Measurements from ENCODE around the gene KCNJ3. TPM values are rescaled to one million over a fixed set of nuclear protein-coding genes. Genes with fewer than 3 reads are reported as not detected.

KCNJ3 gene, protein sequence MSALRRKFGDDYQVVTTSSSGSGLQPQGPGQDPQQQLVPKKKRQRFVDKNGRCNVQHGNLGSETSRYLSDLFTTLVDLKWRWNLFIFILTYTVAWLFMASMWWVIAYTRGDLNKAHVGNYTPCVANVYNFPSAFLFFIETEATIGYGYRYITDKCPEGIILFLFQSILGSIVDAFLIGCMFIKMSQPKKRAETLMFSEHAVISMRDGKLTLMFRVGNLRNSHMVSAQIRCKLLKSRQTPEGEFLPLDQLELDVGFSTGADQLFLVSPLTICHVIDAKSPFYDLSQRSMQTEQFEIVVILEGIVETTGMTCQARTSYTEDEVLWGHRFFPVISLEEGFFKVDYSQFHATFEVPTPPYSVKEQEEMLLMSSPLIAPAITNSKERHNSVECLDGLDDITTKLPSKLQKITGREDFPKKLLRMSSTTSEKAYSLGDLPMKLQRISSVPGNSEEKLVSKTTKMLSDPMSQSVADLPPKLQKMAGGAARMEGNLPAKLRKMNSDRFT
- 2.0 TPM for total RNA-seq
- long read RNA-seq, full-length matches to known transcripts = 1 of 1 reads
- long read RNA-seq, partial matches to known transcripts = 0 of 1 reads
- long read RNA-seq, other reads (novel, unspliced or antisense) = 0 of 1 reads

DNA sequence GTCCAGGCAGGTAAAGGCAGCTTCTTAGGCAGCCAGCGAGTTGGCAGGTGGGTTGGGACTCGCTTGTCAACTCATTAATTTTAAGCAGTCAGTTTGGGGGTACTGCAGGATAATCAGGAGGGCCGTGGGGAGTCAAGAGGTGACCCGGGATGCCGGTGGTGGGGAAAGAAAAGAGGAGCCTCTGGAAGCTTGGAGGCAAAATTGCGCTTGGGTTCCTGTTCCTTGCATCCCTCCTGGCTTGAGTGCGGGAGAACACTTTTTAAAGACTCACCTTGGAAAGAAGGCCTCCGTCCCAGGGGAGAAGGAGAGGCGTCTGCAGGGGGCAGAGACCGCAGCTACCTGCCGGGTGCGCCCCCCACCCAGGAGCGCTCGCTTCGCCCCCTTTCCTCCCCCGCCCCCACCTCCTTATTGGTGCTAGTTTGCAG lies at the start of gene KCNJ3:
TSS of gene KCNJ3 (plus strand) at position 400 of the 425 bp plus-strand sequence. CDS start 81 bp downstream, outside the sequence.
- DNase-seq = no peak
- no peak for ATAC-seq (ENCODE audit: poor library complexity)
- intact Hi-C loops (cut with DNase I) = no loop called here

DNA sequence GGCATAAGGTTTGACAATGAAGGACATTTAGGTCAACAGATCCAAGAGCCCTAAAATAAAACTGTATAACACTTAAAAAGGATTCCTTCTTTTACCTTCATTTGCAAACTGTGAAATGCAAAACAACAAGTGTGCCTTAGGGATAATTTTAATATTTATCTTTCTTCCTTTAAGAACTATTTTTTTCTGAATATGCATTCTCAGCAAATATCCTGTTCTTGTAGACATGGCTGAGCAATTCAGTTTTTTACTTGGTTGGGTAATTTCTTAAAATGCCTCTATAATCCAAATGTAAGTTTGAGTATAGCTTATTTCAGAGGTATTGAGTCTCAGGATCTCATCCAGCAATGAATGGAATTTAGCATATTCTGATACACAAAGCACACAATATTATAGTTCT lies 43.0 kb upstream of the KCNJ3 start:
- intact Hi-C loops (cut with DNase I) = no loop called here
- DNase-seq (no peak), ATAC-seq (ENCODE audit: poor library complexity) (no peak)

DNA sequence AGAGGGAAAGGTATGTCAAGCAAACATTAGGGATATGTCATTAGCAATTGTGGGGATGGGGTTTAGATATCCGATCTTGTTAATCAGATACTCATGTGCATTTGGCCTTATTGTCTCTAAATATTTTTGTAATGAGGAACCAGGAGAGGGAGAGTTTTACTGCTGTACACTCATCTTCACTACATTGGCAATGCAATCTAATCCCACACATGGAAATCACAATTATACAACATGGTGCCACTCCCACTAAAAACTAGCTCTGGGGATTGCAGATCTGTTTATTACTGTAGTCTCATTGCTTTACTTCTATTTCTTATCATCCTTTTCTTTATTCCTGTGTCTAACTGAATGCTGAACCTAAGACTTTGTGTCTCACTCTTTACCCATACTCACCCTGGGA lies 39.6 kb upstream of the KCNJ3 start:
- intact Hi-C loops (cut with DNase I) = no loop called here
- DNase-seq = no peak
- no peak for ATAC-seq (ENCODE audit: poor library complexity)

DNA sequence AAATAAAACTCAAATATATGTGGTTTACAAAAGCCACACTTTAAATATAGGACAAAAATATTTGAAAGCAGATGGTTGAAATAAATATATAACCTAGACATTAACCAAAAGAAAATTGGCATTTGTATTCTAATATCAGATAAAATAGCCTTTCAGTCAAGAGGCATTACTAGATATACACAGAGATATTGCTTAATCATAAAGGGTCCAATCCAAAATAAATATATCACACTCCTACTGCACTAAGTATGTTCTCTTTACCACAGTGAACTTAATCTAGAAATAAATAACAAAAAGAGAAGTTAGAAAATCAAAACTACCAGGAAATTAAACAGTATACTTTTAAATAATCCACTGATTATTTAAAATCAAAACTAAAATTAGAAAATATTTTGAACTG lies 34.2 kb upstream of the KCNJ3 start:
- no peak for DNase-seq
- intact Hi-C loops (cut with DNase I) = no loop called here
- ATAC-seq (ENCODE audit: poor library complexity) = no peak

DNA sequence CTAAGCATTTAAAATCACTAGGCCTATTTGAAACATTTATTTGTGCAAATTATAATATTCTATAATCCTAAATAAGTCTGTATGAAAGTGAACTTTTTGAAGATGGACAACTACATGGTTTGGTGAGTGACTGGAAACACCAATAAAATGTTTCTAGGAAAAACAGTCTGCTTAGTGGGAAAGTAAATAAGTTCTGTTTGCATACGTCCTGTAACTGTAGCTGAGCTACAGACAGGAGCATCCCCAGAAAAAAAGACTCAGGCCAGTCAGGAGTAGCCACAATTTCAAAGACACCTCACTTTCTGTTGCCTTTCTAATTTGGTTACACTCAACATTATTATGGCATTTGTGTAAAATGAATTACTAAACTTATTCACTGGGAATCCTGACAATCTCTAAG lies 28.4 kb upstream of the KCNJ3 start:
- intact Hi-C loops (cut with DNase I) = no loop called here
- DNase-seq = no peak
- ATAC-seq (ENCODE audit: poor library complexity) = no peak

DNA sequence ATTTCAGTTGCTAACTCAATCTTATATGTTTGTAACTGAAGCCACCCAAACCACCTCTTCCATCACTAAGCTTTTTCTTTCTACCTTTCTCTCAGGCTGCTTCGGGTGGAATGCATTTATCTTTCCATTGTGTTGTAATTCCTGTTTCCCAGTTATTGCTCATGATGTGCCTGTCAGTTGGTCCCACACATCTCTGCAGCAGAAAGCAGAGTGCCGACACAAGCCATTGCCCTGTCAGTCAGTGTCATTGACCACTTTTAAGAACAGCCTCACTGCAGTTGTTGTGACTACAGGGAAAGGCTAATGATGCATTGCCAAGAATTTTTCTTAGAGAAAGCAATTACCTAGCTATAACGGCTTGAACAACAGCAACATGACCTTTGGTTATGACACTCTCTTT lies 24.8 kb upstream of the KCNJ3 start:
- ATAC-seq (ENCODE audit: poor library complexity) = no peak
- intact Hi-C loops (cut with DNase I) = no loop called here
- DNase-seq = no peak

DNA sequence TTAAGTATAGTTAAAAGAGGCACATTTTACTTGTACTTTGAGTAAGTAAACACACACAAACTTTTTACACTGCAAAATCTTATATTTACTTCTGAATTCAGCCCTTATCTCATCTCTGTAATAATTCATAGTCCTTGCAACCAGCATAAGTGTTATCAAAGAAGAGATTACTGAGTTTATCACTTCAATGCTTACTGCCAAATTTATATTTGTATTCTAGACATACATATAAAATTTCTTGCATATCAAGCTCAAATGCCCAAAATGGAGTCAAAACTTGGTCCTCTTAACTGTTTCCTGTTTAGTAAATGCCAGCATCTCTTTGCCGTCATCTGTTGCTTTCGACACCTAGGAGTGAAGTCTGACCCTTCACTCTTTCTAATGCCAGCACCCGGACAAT lies 21.1 kb upstream of the KCNJ3 start:
- no peak for ATAC-seq (ENCODE audit: poor library complexity)
- intact Hi-C loops (cut with DNase I) = no loop called here
- DNase-seq = no peak

DNA sequence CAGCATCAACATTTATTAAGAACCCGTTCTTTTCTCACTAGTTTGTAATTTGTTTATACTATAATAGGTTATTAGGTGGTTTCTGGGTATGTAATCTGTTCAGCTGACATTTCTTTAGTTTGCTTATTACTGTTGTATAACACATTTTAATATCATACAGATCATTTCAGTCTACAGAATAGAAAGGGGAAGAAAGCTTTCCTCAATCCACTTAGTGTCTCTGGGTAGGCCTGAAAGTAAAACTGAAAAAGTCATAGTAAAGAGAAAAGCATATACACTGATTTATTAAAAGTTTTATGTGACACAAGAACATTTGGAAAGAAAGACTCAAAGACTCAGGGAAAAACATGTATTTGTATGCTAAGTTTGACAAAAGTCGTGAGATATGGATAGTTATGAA lies 16.8 kb upstream of the KCNJ3 start:
- no peak for DNase-seq
- intact Hi-C loops (cut with DNase I) = no loop called here
- ATAC-seq (ENCODE audit: poor library complexity) = no peak

DNA sequence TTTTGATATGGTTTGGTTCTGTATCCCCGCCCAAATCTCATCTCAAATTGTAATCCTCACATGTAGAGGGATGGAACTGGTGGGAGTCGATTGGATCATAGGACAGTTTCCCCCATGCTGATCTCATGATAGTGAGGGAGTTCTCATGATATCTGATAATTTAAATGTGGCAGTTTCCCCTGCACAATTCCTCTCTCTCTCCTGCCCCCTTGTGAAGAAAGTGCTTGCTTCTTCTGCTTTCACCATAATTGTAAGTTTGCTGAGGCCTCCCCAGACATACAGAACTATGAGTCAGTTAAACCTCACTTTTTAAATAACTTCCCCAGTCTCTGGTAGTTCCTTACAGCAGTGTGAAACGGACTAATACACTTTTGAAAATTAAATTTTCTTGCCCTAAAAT lies 12.3 kb upstream of the KCNJ3 start:
- no peak for DNase-seq
- intact Hi-C loops (cut with DNase I) = no loop called here
- no peak for ATAC-seq (ENCODE audit: poor library complexity)

DNA sequence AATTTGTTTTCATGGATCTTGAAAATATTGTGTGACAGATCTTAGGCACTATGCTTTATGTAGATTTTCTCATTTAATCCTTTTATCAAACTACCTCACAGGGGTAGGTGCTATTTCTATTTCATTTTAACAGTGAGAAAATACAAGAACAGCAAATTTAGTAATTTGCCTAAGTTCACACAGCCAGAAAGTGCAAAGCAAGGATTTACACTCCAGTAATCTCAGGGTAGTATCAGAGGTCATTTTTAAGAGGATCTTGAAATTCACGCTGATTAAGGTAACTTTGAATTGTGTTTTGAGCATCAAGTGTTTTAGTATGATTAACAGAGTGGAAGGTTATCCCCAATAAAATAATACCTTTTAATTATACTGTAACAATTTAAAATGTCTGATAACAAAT lies 10.1 kb upstream of the KCNJ3 start:
- ATAC-seq (ENCODE audit: poor library complexity) (no peak), DNase-seq (no peak)
- intact Hi-C loops (cut with DNase I) = no loop called here

DNA sequence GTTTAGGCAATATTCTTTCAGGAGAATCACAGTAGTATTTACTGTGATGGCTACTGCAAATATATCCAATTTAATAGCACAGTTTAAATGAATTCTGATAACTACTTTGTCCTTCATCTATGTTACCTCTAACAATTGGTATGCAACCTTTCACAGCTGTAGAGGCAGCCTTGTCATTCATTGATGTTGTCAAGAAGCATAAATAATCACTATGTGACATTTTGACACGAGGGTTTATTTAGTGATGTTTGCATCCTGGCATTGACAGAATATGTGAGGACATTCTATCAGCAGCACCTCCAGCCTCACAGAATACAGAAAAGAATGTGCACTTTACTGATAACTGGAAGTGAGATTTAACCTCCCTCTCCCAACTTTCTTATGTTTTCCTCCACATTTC lies 9.3 kb upstream of the KCNJ3 start:
- ATAC-seq (ENCODE audit: poor library complexity) (no peak), DNase-seq (no peak)
- intact Hi-C loops (cut with DNase I) = no loop called here

DNA sequence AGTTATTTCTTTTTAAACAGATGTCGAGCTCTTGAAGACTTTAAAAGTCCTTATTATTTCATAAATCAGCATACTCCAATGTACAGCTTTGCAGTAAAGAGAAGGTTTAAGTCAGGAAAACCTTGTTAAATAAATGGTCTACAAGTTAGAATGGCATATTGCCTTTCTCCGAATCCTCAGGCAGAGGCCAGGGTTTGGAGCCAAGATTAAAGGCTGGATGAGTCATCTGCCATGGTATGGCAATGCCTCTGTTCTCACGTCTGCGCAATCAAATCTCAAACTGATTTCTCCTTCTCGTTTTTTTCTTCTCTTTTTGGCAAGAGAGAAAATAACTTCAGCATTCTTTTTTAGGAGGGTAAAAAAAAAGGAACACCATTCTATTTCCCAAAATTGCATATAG lies 5.6 kb upstream of the KCNJ3 start:
- intact Hi-C loops (cut with DNase I) = no loop called here
- ATAC-seq (ENCODE audit: poor library complexity) (no peak), DNase-seq (no peak)

DNA sequence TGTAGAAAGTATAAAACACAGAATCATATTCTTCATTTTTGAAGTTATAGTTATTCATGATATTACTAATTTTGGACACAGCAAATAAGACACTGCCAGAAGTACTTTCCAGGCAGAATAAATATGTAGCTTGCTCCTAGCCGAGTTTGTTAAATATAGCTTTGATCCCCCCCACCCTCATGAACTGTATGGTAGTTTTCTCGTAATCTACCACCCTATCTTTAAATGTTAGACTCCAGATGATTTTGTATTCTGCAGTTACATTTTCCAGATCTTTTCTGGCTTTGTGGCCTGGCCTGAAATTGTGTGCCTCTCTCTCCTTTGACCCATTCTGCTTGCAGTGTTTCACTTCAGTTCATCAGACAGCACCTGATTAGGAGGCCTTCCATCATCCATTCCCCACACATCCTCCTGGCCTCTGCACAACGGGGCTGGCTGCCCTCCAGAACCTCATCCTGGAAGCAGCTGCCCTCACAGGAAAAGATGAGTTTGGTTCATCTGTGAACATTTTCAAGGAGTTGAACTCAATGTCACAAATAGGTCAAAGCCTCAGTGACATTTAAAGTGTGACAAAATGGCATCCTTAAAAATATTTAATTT lies 4.7 kb upstream of the KCNJ3 start:
- intact Hi-C loops (cut with DNase I) = no loop called here
- ATAC-seq (ENCODE audit: poor library complexity) (no peak), DNase-seq (peak; percentile 40)

DNA sequence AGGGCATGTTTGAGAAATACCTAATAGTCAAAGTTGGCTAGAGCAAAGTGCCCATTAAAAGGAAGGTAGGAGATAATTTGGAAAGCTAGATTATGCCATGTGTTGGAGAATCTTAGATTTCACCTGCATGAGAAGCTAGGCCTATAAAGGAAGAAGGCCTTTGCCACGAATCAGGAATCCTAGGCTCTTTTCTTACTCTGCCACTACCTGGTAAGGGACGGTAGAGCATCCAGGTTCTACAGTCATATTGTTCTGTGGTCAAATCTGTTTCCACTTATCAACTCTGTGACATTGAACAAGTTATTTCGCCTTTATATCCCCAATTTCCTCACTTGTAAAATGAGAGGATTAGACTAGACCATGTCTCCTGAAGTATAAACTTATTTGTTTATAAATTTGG lies 3.6 kb upstream of the KCNJ3 start:
- DNase-seq = no peak
- intact Hi-C loops (cut with DNase I) = no loop called here
- ATAC-seq (ENCODE audit: poor library complexity) = no peak

DNA sequence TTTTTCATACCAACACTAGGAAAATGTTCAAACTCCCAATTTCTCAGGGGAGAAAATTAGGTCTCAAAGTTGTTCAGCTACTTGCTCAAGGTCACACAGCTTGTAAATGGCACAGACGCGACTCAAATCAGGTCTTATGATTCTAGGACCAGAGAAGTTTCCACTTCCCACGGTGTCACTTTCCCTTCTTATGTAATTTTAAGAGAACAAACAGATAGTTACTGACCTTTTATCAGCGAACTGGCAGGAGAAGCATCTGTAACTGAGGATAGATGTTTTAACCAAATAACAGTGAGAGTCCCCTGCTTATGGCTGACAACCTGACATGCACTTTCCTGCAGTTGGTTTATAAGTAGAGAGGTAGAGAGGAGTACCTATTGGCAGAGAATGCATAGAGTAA lies 2.1 kb upstream of the KCNJ3 start:
- no peak for DNase-seq
- no peak for ATAC-seq (ENCODE audit: poor library complexity)
- intact Hi-C loops (cut with DNase I) = no loop called here

DNA sequence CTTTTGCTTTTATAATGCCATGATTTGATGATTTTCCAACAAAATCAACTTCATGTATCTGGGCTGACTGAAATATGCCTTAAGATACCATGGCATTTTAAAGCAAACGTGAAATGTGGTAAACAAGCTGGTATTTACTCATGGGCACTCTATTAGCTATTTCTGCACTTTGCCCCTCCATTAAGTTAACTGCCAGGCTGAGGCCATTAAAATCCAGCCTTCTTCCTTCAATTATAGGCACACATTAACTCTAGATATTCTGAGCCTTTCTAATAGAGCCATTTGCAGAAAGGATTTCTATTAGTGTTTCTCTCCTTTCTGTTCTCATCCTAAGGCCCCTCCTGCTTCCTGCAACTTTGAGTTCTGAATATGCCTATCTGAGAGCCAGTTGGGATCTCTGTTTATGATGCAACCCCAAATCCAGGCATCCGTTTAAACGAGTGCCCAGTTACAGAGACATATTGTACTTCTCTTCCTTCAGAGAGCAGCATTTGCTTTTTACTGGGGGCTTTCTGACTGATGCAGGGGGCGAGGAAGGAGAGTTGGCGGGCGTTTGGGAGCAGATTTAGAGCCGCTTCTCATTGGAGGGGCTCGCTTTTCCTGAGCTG lies 1.6 kb upstream of the KCNJ3 start:
- DNase-seq (no peak), ATAC-seq (ENCODE audit: poor library complexity) (no peak)
- intact Hi-C loops (cut with DNase I) = no loop called here

DNA sequence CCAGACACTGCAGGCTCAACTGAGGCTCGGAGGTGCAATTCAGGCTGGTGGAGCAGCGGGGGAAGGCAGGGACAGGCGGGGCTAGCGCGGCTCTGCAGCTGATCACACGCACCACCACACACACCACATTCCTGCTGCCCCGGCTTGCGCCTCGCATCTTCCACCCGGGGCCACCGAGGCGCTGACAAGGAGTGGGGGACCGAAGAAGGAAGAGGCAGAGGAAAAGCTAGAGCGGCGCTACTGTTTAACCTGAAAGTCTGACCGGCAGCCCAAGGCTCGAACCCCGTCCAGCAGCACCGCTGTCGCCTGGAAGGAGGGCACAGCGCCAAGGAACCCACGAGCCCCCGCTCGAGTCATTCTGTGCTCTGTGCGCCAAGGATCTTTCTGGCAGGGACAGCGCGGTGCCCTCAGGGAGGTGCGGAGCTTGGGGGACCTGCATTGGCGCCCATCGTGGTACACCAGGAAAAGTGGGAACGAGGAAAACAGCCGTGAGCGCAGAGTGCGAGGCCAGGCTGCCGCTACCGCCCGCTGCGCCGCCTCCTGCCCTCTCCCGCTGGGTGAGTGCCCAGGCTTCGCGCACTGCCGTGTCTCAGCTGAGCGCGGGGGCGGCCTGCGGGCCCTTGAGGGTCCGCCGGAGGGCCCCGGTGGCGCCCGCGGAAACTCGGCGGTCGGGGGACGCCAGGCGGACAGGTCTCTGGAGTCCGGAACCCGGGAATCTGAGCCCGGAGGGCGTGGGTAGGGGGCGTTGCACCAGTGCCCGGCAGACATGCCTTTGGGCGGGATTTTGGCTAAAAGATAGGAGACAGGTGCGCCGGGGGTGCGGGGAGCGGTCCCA lies 860 bp upstream of the KCNJ3 start:
- intact Hi-C loops (cut with DNase I) = no loop called here
- DNase-seq = peak; percentile 38
- ATAC-seq (ENCODE audit: poor library complexity) = peak; percentile 58

DNA sequence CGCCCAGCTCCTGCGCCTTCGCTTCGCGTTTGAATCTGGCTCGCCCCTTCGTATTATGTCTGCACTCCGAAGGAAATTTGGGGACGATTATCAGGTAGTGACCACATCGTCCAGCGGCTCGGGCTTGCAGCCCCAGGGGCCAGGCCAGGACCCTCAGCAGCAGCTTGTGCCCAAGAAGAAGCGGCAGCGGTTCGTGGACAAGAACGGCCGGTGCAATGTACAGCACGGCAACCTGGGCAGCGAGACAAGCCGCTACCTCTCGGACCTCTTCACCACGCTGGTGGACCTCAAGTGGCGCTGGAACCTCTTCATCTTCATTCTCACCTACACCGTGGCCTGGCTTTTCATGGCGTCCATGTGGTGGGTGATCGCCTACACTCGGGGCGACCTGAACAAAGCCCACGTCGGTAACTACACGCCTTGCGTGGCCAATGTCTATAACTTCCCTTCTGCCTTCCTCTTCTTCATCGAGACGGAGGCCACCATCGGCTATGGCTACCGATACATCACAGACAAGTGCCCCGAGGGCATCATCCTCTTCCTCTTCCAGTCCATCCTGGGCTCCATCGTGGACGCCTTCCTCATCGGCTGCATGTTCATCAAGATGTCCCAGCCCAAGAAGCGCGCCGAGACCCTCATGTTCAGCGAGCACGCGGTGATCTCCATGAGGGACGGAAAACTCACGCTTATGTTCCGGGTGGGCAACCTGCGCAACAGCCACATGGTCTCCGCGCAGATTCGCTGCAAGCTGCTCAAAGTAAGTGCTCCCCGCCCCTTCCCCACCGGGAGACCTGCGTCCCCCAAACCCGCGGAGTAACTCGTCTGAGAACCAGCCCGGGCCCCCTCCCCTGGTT lies 453 bp downstream of the KCNJ3 start:
- intact Hi-C loops (cut with DNase I) = no loop called here
- DNase-seq (no peak), ATAC-seq (ENCODE audit: poor library complexity) (no peak)
